ENCODE results near the gene BEST2. TPM values are rescaled to one million over a fixed set of nuclear protein-coding genes. Genes with fewer than 3 reads are reported as not detected.
"Not testable (repeated sequence)": the region's sequence is repeated elsewhere in the genome, so short reads cannot be mapped to it uniquely, and the experiment has no call there.

The BEST2 gene
- total RNA-seq, 1 experiment from 2014 or later = not detected

DNA sequence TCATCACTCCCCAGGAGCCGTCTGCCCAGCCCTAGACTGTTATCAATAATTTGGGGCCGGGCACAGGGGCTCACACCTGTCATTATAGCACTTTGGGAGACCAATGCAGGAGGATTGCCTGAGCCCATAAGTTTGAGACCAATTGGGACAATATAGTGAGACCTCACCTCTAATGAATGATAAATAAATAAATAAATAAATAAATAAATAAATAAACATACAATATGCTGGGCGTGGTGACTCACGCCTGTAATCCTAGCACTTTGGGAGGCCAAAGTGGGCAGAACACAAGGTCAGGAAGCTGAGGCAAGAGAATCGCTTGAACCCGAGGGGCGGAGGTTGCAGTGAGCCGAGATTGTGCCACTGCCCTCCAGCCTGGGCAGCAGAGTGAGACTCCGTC is 38.3 kb upstream of the BEST2 start:
- not testable (repeated sequence) for H3K4me2 ChIP-seq (ENCODE audit: low read depth, low read length, poor library complexity, severe bottlenecking); H3K27ac ChIP-seq (ENCODE audit: low read length); H3K4me3 ChIP-seq (ENCODE audit: low read length); H3K27me3 ChIP-seq (ENCODE audit: low read length); H3K9me2 ChIP-seq (replicated peaks; ENCODE audit: insufficient read depth, low read length); H3K4me1 ChIP-seq (ENCODE audit: low read length); H3K9me3 ChIP-seq (ENCODE audit: low read length); H3K9ac ChIP-seq (ENCODE audit: low read length); DNase-seq; H2AFZ ChIP-seq (ENCODE audit: low read length)
- Histone ChIP-seq H3K36me3 (ENCODE audit: insufficient read depth, low read length) (peaks cover 42% of the 10 kb centered on the region), H3K79me2 (ENCODE audit: low read length) (peaks cover 19% of the 10 kb centered on the region), H4K20me1 (ENCODE audit: insufficient read depth, low read depth, low read length) (peaks cover 11% of the 10 kb centered on the region; the same call in 1 of the 2 replicates)

- Histone ChIP-seq H3K9me2 (replicated peaks; ENCODE audit: insufficient read depth, low read length) (no peaks in the 10 kb centered on the region), H3K9ac (ENCODE audit: low read length) (no peak overlapping the region), H4K20me1 (ENCODE audit: insufficient read depth, low read depth, low read length) (peaks cover 20% of the 10 kb centered on the region; the same call in 1 of the 2 replicates), H3K4me3 (ENCODE audit: low read length) (no peak overlapping the region), H3K36me3 (ENCODE audit: insufficient read depth, low read length) (peaks cover 39% of the 10 kb centered on the region), H3K9me3 (ENCODE audit: low read length) (no peaks in the 10 kb centered on the region), H3K4me1 (ENCODE audit: low read length) (no peaks in the 10 kb centered on the region), H3K79me2 (ENCODE audit: low read length) (peaks cover 37% of the 10 kb centered on the region), H2AFZ (ENCODE audit: low read length) (no peak overlapping the region), H3K27me3 (ENCODE audit: low read length) (no peaks in the 10 kb centered on the region), H3K4me2 (ENCODE audit: low read depth, low read length, poor library complexity, severe bottlenecking) (no peak overlapping the region), H3K27ac (ENCODE audit: low read length) (no peak overlapping the region)
- no peak for DNase-seq
These were observed 36.5 kb upstream of the BEST2 start for GRCh38 chr19:12715102-12715501.

- H3K4me3 ChIP-seq (ENCODE audit: low read length) = no peak overlapping the region
- H3K9me2 ChIP-seq (replicated peaks; ENCODE audit: insufficient read depth, low read length) = no peaks in the 10 kb centered on the region
- peaks cover 46% of the 10 kb centered on the region for H3K79me2 ChIP-seq (ENCODE audit: low read length)
- no peaks in the 10 kb centered on the region for H3K9me3 ChIP-seq (ENCODE audit: low read length)
- peaks cover 27% of the 10 kb centered on the region; the same call in 1 of the 2 replicates for H4K20me1 ChIP-seq (ENCODE audit: insufficient read depth, low read depth, low read length)
- H3K9ac ChIP-seq (ENCODE audit: low read length) = no peak overlapping the region
- H3K27ac ChIP-seq (ENCODE audit: low read length) = no peak overlapping the region
- no peak overlapping the region for H2AFZ ChIP-seq (ENCODE audit: low read length)
- no peaks in the 10 kb centered on the region for H3K27me3 ChIP-seq (ENCODE audit: low read length)
- DNase-seq = no peak
- H3K4me2 ChIP-seq (ENCODE audit: low read depth, low read length, poor library complexity, severe bottlenecking) = no peak overlapping the region
- peaks cover 42% of the 10 kb centered on the region for H3K36me3 ChIP-seq (ENCODE audit: insufficient read depth, low read length)
- peaks cover 7% of the 10 kb centered on the region for H3K4me1 ChIP-seq (ENCODE audit: low read length)
These were observed 35.7 kb upstream of the BEST2 start for GRCh38 chr19:12715929-12716328.

GRCh38 chr19:12720296-12720695 is 31.3 kb upstream of the BEST2 start:
- Histone ChIP-seq H3K79me2 (ENCODE audit: low read length) (peaks cover 65% of the 10 kb centered on the region), H3K4me2 (ENCODE audit: low read depth, low read length, poor library complexity, severe bottlenecking) (peak overlapping the region; percentile 87), H3K27me3 (ENCODE audit: low read length) (no peaks in the 10 kb centered on the region), H4K20me1 (ENCODE audit: insufficient read depth, low read depth, low read length) (peaks cover 25% of the 10 kb centered on the region; the same call in 1 of the 2 replicates), H3K36me3 (ENCODE audit: insufficient read depth, low read length) (peaks cover 26% of the 10 kb centered on the region), H3K4me1 (ENCODE audit: low read length) (peaks cover 25% of the 10 kb centered on the region), H3K9me3 (ENCODE audit: low read length) (no peaks in the 10 kb centered on the region), H3K27ac (ENCODE audit: low read length) (no peak overlapping the region), H3K9me2 (replicated peaks; ENCODE audit: insufficient read depth, low read length) (no peaks in the 10 kb centered on the region), H2AFZ (ENCODE audit: low read length) (no peak overlapping the region), H3K9ac (ENCODE audit: low read length) (peak overlapping the region; percentile 98), H3K4me3 (ENCODE audit: low read length) (peak overlapping the region; percentile 98)
- DNase-seq = no peak

- peaks cover 25% of the 10 kb centered on the region; the same call in 1 of the 2 replicates for H4K20me1 ChIP-seq (ENCODE audit: insufficient read depth, low read depth, low read length)
- peak overlapping the region; percentile 87 for H3K4me2 ChIP-seq (ENCODE audit: low read depth, low read length, poor library complexity, severe bottlenecking)
- peak overlapping the region; percentile 82 for H3K27ac ChIP-seq (ENCODE audit: low read length)
- DNase-seq = peak; percentile 55
- peak overlapping the region; percentile 98 for H3K9ac ChIP-seq (ENCODE audit: low read length)
- H3K9me2 ChIP-seq (replicated peaks; ENCODE audit: insufficient read depth, low read length) = no peaks in the 10 kb centered on the region
- H2AFZ ChIP-seq (ENCODE audit: low read length) = no peak overlapping the region
- peak overlapping the region; percentile 98 for H3K4me3 ChIP-seq (ENCODE audit: low read length)
- H3K4me1 ChIP-seq (ENCODE audit: low read length) = peaks cover 29% of the 10 kb centered on the region
- peaks cover 21% of the 10 kb centered on the region for H3K36me3 ChIP-seq (ENCODE audit: insufficient read depth, low read length)
- H3K9me3 ChIP-seq (ENCODE audit: low read length) = no peaks in the 10 kb centered on the region
- H3K27me3 ChIP-seq (ENCODE audit: low read length) = no peaks in the 10 kb centered on the region
- H3K79me2 ChIP-seq (ENCODE audit: low read length) = peaks cover 65% of the 10 kb centered on the region
These were observed 30.5 kb upstream of the BEST2 start for GRCh38 chr19:12720851-12721655.

DNA sequence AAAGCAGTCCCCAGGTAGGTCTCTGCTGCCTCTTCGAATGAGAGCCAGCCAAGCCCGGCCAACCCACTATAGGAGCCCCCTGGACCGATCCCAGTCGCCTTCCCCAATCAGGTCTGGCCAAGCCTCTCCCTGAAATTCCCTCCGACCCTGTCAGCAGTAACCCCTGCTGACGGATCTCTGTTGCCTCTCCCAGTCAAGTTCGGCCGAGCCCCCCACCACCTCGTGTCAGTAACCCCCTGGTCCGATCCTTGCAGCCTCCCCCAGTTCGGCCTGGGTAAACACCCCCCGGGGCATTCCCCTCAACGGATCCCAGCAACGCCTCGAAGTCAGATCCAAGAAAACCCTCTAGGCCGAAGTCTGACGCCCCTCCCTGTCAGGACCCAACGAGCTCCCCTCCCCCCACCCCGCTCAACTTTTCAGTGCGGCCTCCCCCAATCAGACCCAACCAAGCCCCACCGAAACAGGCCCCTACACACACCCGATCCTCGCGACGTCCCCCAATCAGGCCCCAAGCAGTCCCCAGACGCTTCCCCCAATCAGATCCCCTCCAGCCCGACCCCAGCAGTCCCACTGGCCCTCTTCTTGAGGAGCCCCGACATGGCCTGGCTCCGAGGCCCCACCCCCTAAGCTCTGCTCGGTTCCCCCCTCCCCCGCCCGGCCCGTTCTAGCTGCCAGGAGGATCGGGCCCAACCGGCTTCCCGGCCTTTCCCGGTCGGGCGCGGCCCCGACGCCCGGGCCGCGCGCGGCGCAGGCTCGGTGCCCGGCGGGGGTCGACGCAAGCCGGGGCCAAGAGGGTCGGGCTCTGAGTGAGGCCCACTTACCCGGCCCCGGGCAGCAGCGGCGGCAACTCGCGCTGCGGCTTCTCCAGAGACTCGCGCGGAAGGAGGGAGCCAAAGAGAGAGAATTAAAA is 29.7 kb upstream of the BEST2 start:
- Histone ChIP-seq H3K36me3 (ENCODE audit: insufficient read depth, low read length) (peaks cover 17% of the 10 kb centered on the region; the same call in 1 of the 2 replicates), H2AFZ (ENCODE audit: low read length) (no peak overlapping the region)
- DNase-seq = peak; percentile 85

GRCh38 chr19:12722566-12723380 is 28.8 kb upstream of the BEST2 start:
- Histone ChIP-seq H2AFZ (ENCODE audit: low read length) (0 out of 2 replicates have a peak overlapping the region, but pooled peaks have one; percentile 12), H3K27ac (ENCODE audit: low read length) (peak overlapping the region; percentile 82), H3K79me2 (ENCODE audit: low read length) (peaks cover 53% of the 10 kb centered on the region), H3K4me3 (ENCODE audit: low read length) (peak overlapping the region; percentile 98), H3K27me3 (ENCODE audit: low read length) (no peaks in the 10 kb centered on the region), H3K4me1 (ENCODE audit: low read length) (peaks cover 44% of the 10 kb centered on the region), H3K36me3 (ENCODE audit: insufficient read depth, low read length) (peaks cover 16% of the 10 kb centered on the region; the same call in 1 of the 2 replicates), H3K4me2 (ENCODE audit: low read depth, low read length, poor library complexity, severe bottlenecking) (peak overlapping the region; percentile 87), H3K9ac (ENCODE audit: low read length) (peak overlapping the region; percentile 98), H4K20me1 (ENCODE audit: insufficient read depth, low read depth, low read length) (peaks cover 21% of the 10 kb centered on the region; the same call in 1 of the 2 replicates), H3K9me3 (ENCODE audit: low read length) (no peaks in the 10 kb centered on the region), H3K9me2 (replicated peaks; ENCODE audit: insufficient read depth, low read length) (no peaks in the 10 kb centered on the region)
- peak; percentile 99 for DNase-seq

More for the DNA sequence above, 29.7 kb upstream of the BEST2 start:
- peak overlapping the region; percentile 87 for H3K4me2 ChIP-seq (ENCODE audit: low read depth, low read length, poor library complexity, severe bottlenecking)
- H3K79me2 ChIP-seq (ENCODE audit: low read length) = peaks cover 59% of the 10 kb centered on the region
- no peaks in the 10 kb centered on the region for H3K27me3 ChIP-seq (ENCODE audit: low read length)
- H4K20me1 ChIP-seq (ENCODE audit: insufficient read depth, low read depth, low read length) = peaks cover 21% of the 10 kb centered on the region; the same call in 1 of the 2 replicates
- H3K27ac ChIP-seq (ENCODE audit: low read length) = peak overlapping the region; percentile 82
- H3K9me2 ChIP-seq (replicated peaks; ENCODE audit: insufficient read depth, low read length) = no peaks in the 10 kb centered on the region
- H3K4me1 ChIP-seq (ENCODE audit: low read length) = peaks cover 38% of the 10 kb centered on the region
- H3K9ac ChIP-seq (ENCODE audit: low read length) = peak overlapping the region; percentile 98
- H3K4me3 ChIP-seq (ENCODE audit: low read length) = peak overlapping the region; percentile 98
- no peaks in the 10 kb centered on the region for H3K9me3 ChIP-seq (ENCODE audit: low read length)
